ENCODE results near the gene FSTL5.

The FSTL5 gene

DNA sequence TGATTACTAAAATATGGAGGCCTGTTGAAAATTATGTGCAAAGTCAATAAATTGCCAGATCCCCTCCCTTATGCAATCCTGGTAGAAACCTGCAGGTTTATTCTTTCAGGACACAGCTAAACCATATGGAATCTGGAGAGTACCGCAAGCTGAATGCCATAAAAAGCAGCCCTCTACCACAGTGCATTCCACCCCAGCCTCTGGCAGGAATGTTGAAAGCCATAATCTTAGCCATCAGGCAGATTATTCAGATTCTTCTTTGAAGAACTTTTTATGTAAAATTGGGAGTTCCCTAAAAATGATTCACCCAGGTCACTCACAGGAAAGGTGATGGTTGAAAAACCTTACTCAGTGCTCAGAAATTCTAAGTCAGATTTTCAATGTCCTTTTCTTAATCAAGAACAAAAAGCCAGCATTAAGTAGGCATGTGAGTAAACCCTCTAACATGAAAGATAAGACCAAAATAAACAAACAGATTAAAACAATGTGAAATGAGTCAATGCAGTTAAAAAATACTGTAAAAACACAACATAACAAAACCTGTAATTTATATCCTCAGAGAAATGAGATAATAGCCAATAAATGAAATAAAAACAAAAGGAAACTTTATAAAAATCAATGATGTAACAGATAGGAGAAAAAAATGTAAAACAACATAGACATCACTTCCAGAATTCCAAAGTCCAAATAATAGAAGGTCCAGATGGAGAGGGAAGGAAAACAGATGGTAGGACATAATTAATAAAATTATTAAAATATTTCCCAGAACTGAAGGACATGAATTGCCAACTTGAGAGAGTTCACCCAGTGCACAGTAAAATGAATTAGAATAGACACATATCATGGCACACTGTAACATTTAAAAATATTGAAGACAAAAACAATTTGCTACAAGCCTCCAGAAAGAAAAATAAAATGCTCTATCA, 226.9 kb downstream of the FSTL5 start:
- DNase-seq, result no peak

DNA sequence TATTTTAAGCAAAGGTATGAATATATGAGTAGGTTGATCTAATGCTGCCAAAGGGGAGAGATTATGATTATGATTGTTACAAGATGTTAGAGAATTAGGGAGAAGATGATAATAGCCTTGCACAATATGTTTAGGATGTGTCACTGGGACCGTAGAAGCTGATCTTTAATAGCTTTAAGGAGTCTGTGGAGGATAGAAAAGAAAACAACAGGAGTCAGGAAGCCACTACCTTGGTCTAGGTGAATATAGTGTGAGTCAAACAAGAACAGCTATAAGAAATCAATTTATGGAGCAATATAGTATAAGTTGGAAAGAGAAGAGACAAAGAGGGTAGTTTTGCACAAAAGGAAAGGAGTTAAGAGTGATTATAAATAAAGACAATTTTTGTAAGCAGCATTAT, 232.7 kb downstream of the FSTL5 start:
- DNase-seq, result no peak

DNA sequence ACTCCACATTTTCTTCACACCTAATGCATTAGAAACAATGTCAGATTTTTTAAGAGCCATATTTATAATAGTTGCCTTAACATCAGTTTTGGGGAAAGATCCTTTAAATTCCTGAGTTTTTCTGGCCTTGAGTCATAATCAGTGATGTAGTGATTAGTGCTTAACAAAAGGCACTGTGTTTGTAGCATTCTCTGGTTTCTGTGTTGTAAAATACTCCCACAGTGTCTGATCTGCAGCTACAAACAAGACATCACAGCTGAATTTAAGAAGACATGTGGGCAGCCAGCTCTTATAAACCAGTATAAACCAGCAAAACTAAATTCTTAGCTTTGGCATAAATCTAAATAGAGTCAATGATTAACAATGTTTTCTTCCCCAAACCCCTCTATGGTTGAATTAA, 233.8 kb downstream of the FSTL5 start:
- no peak for DNase-seq

DNA sequence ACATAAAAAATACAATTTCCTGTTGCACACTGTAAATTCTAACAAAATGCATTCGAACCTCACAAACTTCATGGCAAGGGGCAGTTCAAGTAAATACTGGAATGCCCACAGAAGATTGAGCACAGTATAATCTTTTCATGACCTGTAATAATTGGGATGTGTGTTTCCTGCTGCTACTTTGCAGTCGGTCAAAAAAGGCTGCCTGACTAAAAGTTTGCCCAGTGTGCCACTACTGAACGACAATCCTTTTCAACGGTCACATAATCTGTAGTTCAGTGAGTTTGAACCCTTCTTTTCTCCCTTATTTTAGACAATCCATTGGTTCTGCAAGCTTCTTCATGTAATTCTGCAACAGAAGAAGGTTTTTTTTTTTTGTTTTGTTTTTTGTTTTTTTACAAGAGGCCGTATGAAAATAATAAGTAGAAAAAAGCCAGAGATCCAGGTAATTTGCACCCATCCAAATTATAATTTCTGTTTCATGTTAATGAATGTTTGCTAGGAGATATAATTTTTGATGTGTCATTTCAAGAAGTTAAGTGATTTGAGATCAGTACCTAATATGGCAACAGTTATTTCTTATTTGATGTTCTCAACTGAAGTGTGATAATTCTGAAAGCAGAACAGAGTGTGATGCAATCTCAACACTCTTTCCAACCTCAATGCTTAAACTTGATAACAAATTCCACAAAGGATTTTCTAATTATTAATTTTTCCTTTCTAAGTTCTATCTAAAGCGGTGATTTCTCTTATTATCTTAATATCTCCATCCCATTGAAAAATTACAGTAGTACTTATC, 237.6 kb downstream of the FSTL5 start:
- no peak for DNase-seq

DNA sequence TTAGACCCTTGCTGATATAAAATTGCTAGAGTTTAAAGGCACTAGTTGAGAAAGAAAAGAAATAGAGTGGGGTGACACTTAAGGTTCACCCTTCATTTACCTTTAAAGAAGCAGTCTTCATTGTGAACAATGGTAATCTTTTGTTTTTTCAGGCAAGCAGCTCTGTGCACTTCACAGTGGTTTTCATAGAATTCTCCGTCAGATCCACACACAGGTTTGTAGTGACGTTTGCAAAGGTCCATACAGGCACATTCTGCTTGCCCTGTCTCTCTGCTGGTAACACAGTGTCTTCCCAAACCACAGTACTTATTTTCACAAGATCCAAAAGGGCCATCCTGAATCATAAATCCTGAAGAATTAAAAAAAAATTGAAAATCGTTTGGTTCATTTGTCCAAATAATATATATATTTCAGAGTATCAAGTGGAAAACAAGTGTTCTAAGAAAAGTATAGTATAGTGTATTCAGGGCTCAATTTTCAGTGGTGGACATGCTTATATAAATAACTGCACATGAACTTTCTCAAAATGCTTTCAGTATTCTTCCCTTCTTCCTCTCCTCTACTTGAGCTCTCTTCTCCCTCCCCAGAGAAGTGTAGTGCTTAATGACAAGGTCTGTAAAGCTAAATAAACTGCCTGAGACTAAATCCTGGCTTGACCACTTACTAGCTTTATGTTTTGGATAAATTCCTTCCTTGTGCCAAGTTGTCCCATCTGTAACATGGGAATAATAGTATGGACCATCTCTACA, 243.3 kb downstream of the FSTL5 start:
- no peak for DNase-seq

DNA sequence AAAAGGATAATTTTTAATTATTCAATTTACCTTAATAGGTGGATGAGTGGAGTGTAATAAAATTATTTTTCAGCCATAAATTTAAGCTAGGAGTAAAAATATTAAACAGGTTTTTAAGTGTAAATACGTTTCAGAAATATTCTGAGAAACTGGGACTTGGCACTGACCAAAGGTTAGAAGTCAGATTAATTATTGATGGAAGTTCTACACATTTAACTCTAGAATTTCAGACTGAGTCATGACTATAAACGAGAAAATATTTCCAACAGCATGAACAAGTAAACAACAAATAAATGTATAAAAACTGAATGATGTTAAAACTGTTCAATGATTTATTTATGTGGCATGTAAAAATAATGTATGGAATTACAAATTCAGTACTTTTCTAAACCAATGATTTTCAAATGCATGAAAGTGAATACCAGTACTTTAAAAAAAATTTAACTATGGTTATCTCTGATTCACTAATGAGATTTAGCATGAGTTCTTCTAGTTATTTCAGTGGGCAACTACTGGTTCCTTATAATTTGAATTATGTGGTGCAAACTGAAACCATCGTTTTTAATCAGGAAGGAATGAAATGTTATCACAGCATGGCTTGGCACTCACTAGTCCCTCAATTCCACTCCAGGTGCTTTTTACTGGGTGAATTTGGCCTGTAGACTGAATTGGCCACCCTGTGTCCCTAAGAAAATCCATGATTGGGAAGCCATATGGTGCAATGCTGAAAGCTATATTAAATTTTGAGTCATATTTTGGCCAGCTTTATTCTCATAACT, 244.2 kb downstream of the FSTL5 start:
- DNase-seq, result no peak

DNA sequence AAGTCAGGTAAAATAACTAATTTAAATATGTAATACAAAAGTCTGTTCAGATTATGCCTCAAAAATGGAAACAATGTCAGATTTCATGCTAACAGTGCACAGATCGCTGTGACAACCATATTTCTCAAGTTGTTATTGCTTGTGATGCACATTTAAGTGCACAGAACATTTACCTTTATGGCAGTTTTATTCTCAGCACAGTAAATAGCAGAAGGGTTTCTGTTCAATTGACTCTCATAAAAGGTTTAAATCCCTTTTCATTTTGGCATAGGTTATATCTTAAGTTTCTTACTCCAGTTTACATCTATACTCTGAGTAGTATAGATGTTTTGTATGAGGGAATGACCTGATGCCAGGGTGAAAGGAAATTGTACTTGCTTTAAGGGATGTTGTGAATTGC, 247.8 kb downstream of the FSTL5 start:
- no peak for DNase-seq

DNA sequence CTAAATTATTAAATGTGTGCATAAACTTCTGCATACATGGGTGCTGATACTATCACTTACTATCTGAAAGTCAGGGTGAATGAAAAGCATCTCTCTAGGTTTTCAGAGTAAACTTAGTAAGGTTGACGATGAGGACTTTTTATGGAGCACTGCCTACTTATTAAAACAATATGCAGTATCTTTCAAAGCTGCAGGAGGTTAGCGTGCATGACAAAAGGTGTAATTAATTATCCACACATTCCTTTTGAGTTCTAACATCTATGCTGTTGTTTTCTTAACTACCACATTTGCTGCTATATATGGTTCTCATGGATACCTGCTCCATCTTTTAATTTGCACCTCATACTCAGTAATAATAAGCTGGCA, 256.2 kb downstream of the FSTL5 start:
- no peak for DNase-seq

DNA sequence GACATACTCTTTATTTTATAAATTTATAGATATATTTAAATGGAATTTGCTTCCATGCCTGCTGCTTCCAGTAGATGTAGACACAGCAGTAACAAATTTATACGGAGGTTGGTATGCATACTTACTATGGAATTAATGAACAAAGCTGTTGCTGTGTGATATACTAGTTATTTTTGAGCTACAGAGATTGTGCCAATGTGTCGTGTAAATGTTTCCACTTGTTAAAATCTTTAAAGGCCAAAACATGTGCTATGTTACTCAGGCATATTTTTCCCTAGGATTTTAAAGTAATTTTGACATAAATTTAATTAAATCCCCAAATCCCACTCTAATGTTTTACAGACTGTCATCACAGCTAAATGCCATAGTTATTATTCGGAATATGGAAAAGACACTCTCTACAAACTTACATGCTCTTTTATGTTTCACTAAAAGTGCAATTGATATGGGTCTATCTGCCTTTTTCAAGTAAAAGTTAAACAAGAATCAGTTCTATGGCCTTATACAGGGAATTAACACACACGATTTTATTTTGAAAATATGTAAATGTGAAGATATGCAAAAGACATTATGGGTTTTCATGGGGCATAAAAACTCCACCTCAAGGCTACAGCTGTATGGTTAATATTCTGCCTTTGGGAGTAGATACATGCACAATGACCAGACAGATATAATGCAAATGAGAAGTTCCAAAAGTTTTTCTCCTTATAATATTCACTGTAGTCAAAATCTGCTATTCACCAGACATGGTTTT, 256.8 kb downstream of the FSTL5 start:
- DNase-seq, result no peak

DNA sequence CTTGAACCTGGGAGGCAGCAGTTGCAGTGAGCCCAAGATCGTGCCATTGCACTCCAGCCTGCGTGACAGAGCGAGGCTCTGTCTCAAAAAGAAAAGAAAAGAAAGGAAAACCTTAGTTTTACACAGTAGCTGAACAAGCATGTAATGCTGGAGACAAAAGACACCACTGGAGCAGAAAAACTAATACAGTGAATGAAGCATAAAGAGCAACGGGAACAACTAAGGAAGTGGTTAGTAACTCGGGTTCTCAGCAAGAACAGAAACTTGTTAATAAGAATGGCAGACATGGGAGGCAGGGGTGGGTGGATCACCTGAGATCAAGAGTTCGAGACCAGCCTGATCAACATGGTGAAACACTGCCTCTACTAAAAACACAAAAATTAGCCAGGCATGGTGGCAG, 263.7 kb downstream of the FSTL5 start:
- DNase-seq, result no peak

DNA sequence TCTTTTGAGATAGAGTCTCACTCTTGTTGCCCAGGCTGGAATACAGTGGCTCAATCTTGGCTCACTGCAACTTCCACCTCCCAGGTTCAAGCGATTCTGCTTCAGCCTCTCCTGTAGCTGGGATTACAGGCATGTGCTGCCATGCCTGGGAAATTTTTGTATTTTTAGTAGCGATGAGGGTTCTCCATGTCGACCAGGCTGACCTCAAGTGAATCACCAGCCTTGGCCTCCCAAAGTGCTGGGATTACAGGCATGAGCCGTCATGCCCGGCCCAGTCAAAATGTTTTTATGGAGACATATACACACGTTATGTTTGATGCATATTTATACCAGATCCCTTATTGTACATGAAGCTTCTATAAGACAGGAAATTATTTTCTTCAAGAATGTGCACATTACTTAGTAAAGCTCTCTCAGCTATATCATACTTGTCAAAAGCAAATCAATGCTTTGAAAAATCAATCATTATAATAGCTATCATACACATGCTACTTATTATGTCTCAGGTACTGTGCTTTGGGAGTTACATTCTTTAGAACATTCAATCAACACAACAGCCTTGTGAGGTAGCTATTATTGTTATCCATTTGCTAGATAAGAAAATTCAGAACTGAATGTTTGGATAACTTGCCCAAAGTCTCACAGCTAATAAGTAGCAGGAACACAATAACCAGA, 269.2 kb downstream of the FSTL5 start:
- no peak for DNase-seq

DNA sequence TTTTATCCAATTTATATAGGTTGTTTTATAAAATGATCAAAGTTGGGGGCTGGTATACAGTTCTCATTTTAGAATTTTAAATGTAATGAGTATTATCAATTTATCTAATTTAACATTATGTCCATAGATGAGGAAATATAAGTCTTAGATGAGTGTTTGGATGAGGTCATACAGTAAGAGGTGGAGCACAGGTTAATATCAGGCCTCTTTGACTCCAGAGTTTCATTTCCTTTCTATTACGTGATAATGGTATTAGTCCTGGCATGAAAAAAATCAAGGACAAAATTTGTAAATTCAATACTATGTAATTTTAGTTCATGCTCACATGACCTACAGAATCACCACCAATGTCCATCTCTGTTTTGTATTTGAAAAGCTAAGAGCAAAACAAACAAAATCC, 269.8 kb downstream of the FSTL5 start:
- no peak for DNase-seq

DNA sequence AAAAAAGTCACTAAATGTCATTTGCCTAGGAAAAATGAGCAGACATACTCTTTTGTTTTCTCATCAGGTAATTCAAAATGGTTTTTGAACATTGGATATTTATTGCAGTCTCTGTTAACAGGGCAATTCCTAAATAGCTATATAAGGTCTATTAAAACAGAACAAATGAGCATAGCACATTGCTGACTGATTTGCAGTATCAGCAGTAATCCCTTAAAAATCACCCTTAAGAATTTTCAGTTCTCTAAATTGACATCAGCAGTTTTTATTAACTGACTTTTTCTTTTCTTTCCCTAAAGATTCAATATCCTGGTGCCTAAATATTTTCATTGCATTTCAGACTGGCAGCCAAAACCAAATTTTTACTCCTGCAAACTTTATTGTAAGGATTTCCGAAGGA, 270.2 kb downstream of the FSTL5 start:
- no peak for DNase-seq

DNA sequence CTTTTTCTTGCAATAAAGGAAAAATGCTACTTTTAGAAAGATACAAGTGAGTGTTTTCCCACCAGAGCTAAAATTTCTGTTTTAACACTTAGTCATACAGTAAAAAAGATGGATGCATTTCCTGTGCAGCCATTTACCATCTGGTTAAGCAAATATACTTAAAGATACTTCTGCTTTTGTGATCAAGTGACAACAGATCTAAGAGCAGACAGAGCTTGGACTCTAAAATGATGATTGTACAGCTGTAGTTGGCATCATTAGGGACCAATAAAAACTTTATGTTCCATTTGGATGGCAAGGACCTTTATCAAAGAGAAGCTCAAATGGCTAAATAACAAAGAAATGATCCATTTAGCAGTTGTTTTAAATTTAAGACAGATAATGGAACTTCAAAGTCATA, 270.8 kb downstream of the FSTL5 start:
- DNase-seq, result no peak

DNA sequence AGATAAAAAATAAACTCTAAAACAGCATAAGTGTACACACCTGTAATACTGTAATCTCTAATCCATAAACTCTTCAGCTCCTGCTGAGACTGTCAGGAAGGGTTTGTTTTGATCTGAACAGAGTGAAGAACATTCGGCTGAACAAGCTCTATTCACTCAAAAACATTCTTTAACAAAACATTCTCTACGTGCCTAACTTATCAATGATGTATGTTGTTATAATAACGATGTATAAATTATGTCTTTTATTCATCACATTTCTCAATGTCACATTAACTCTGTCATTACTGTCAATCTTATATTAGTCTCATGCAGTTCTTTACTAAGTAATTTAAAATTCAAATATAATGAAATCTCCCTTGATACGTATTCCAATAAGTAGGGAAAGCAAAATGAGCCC, 280.6 kb downstream of the FSTL5 start:
- no peak for DNase-seq

DNA sequence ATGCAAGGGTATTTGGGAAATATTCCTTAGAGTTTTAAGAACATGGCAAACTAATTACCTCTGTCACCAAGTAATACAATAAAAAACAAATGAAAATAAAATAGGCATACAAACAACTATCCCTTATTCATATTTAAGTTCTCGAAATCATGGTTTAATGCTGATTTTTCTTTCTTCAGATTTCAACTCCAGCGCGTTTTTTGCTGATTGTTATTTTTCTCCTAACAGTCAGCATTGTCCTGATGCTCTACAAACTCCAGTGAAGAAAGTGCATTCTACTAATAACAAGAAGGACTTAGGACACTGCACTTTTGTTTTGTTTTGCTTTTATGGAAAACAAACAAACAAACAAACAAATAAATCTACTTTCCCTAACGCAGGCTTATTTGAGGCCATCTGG, 282.4 kb downstream of the FSTL5 start:
- no peak for DNase-seq

DNA sequence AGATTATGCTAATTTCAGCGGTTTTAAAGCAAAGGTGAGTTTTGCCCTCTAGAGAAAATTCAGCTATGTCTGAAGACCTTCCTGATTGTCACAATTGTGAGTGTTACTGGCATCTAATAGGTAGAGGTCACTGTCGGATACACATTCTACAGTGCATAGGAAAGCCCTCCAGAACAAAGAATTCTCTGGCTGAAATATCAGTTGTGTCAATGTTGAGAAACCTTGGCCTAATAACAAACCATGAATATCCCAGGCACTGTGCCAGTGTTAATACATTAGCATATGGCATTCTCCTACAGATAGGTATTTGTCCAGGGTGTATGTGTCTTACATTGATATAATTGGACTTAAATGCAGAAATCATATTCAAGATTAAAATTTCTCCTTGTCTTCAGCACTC, 294.3 kb downstream of the FSTL5 start:
- DNase-seq, result no peak

DNA sequence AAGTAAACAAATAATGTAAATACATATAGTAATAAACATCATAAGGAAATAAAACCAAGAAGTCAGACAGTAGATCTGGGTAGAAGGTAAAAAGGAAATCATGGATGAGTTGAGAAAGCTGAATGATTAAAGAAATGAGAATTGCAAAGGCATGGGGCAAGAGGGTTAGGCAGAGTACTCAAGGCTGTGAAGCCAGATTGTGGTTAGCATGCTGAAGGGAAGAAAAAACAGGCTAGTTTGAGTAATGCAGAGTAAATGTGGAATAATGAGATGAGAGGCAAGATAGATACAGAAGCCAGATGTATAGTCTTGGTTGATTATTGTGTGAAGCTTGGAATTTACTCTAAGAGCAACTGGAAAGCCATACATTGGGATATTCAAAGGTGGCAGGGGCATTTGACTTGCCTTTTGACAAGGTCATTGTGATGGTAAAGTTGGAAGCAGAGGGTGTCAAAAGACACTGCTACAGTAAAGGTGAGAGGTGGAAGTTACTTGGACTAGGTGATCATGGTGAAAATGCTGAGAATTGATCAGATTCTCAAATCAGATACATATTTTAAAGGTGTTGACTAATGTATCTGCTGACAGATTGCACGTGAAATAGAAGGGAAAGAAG, 307.0 kb downstream of the FSTL5 start:
- DNase-seq, result no peak

DNA sequence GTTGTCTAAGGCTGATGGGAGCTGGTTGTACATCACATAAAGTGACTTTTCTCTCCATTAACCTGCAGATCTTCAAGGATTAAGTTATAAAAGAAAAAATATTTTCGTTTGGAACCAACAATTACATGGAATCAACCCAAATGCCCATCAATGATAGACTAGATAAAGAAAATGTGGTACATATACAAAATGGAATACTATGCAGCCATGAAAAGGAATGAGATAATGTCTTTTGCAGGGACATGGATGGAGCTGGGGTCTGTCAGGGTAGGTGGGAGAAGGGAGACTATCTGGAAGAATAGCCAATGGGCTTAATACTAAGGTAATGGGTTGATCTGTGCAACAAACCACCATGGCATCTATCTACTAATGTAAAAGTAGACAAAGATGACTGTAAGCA, 313.2 kb downstream of the FSTL5 start:
- DNase-seq, result no peak

DNA sequence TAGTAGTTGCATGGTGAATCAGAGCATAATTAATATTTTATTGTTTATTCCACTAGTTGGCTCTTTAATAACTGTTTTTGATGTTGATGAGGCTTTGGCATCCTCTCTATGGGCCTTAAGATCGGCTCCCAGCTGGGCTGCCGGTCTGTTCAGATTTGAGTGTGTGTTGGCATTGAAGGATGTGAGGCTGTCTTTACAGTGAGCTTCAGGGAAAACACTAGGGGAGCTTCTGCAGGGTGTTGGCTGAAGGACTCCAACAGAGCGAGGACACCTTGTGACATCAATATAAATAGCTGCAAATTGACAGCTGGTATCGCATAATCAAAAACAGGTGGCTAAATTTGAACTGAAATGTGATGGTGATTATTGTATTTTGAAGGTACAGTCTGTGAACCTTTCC, 322.0 kb downstream of the FSTL5 start:
- no peak for DNase-seq

DNA sequence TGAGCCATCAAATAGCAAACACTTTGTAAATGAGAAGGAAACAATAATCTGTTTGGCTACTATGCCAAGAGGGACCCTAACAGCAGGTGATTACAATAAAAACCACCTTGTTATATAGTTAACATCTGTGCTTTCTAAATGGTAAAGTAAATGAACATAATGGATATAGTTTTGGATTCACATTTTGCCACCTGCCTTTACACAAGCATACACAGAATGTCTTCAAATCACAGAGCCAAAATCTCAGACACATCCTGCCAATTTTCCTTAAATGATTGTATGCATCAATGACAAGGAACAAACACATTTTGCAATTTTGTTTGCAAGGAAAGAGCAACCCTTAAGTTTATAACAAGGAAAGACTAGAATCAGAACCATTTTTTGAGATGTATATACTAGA, 334.2 kb downstream of the FSTL5 start:
- no peak for DNase-seq

All from activated CD8-positive, alpha-beta memory T cell treated with anti-CD3 and anti-CD28 coated beads for 24 hours (primary cell).